ENCODE measurements around the gene MYOM1.
"Not testable (repeated sequence)": the region's sequence is repeated elsewhere in the genome, so short reads cannot be mapped to it uniquely, and the experiment has no call there.

DNA sequence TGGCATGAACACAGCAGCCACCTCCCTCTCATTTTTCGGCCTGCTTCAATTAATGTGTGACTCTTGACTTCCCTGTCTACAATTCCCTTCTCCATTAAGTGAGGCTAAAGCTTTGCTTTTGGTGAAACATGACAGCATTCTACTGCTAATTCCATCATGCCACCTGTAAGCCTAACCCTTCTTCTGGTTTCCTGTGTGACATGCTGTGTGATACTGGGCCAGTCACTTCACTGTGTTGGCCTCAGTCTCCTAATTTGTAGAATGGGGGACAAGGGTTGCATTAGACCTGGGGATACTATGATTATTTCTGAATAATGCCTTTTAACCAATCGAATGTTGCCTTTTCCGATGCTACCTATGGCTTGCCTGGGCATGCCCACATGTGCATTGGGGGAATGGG lies 146.4 kb downstream of the MYOM1 start:
- TF ChIP-seq, protein P1, sequence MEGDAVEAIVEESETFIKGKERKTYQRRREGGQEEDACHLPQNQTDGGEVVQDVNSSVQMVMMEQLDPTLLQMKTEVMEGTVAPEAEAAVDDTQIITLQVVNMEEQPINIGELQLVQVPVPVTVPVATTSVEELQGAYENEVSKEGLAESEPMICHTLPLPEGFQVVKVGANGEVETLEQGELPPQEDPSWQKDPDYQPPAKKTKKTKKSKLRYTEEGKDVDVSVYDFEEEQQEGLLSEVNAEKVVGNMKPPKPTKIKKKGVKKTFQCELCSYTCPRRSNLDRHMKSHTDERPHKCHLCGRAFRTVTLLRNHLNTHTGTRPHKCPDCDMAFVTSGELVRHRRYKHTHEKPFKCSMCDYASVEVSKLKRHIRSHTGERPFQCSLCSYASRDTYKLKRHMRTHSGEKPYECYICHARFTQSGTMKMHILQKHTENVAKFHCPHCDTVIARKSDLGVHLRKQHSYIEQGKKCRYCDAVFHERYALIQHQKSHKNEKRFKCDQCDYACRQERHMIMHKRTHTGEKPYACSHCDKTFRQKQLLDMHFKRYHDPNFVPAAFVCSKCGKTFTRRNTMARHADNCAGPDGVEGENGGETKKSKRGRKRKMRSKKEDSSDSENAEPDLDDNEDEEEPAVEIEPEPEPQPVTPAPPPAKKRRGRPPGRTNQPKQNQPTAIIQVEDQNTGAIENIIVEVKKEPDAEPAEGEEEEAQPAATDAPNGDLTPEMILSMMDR (IDR thresholded peaks at IDR 0.05), result not testable (repeated sequence)
- TF ChIP-seq POLR2AphosphoS5, POLR2A (IDR thresholded peaks at IDR 0.05): not testable (repeated sequence)
